Activated CD4-positive, alpha-beta memory T cell treated with anti-CD3 and anti-CD28 coated beads for 36 hours (primary cell): ENCODE measurements around the gene CFAP54. TPM values are rescaled to one million over a fixed set of nuclear protein-coding genes. Genes with fewer than 3 reads are reported as not detected.
"Not testable (repeated sequence)": the region's sequence is repeated elsewhere in the genome, so short reads cannot be mapped to it uniquely, and the experiment has no call there.

Source experiments
- CTCF ChIA-PET: fragments of 350-600 bp; sonication (Branson Sonifier 250); formaldehyde crosslinking; loops from one replicate; lab custom pipeline; 2021; ENCODE audit warnings: antibody characterized with exemption, inconsistent platforms; lab: Charles Lee
- POLR2A ChIA-PET: fragments of 350-600 bp; sonication (Branson Sonifier 250); formaldehyde crosslinking; loops from one replicate; lab custom pipeline; 2021; ENCODE audit warnings: antibody characterized with exemption; lab: Charles Lee
- DNase-seq: peaks from one replicate; pipeline ENCODE4 v3.0.0-alpha.2; 2020
- H3K27ac Mint-ChIP-seq: one replicate; pipeline ENCODE4 v1.8.0; 2021; ENCODE audit warnings: mixed read lengths
- H3K27me3 Mint-ChIP-seq: one replicate; pipeline ENCODE4 v1.8.0; 2021; ENCODE audit warnings: mixed read lengths
- H3K36me3 Mint-ChIP-seq: one replicate; pipeline ENCODE4 v1.8.0; 2021; ENCODE audit warnings: mixed read lengths
- H3K4me1 Mint-ChIP-seq: one replicate; pipeline ENCODE4 v1.8.0; 2021; ENCODE audit warnings: low read depth, mixed read lengths
- H3K4me3 Mint-ChIP-seq: one replicate; pipeline ENCODE4 v1.8.0; 2021; ENCODE audit warnings: mild to moderate bottlenecking, mixed read lengths
- H3K9me3 Mint-ChIP-seq: one replicate; pipeline ENCODE4 v1.8.0; 2021; ENCODE audit warnings: mixed read lengths
- intact Hi-C: fragments of 100-400 bp; cut with micrococcal nuclease; formaldehyde crosslinking; loops from one replicate; pipeline ENCODE4 v1.15.1; 2023
- total RNA-seq, 2 experiments: library from RNA; stranded (reverse); gene quantifications; one replicate each; pipeline ENCODE4 v1.2.3, GENCODE V29; 2021

CFAP54 gene
- total RNA-seq, 2 experiments from 2014 or later: 0.31 to 0.33 TPM

GRCh38 chr12:96658075-96658474, 168.7 kb downstream of the CFAP54 start:
- CTCF ChIA-PET: no interaction called here
- no peak for DNase-seq
- no peaks in the 10 kb centered on the region for H3K9me3 Mint-ChIP-seq
- no peak overlapping the region for H3K27ac Mint-ChIP-seq
- no peaks in the 10 kb centered on the region for H3K4me1 Mint-ChIP-seq
- POLR2A ChIA-PET: no interaction called here
- H3K4me3 Mint-ChIP-seq: no peak overlapping the region
- intact Hi-C loops: no loop called here
- no peaks in the 10 kb centered on the region for H3K36me3 Mint-ChIP-seq
- H3K27me3 Mint-ChIP-seq: peaks cover 1% of the 10 kb centered on the region

GRCh38 chr12:96669786-96670185, 180.4 kb downstream of the CFAP54 start:
- no peak overlapping the region for H3K27ac Mint-ChIP-seq
- H3K36me3 Mint-ChIP-seq: no peaks in the 10 kb centered on the region
- H3K9me3 Mint-ChIP-seq: no peaks in the 10 kb centered on the region
- POLR2A ChIA-PET: no interaction called here
- no peak overlapping the region for H3K4me3 Mint-ChIP-seq
- no peaks in the 10 kb centered on the region for H3K4me1 Mint-ChIP-seq
- no peak for DNase-seq
- CTCF ChIA-PET: interaction anchor here (0.9 kb wide), 1 partner anchor 13 kb away, joined by 3 read pairs; no protein-coding TSS in a partner anchor
- H3K27me3 Mint-ChIP-seq: no peaks in the 10 kb centered on the region
- intact Hi-C loops: no loop called here

GRCh38 chr12:96670334-96670899, 181.0 kb downstream of the CFAP54 start:
- ChIA-PET CTCF (interaction anchor here (0.9 kb wide), 1 partner anchor 14 kb away, joined by 3 read pairs; no protein-coding TSS in a partner anchor), POLR2A (no interaction called here)
- no peak for DNase-seq
- no peak overlapping the region for H3K27ac Mint-ChIP-seq
- H3K9me3 Mint-ChIP-seq: no peaks in the 10 kb centered on the region
- intact Hi-C loops: no loop called here
- no peak overlapping the region for H3K4me3 Mint-ChIP-seq
- no peaks in the 10 kb centered on the region for H3K27me3 Mint-ChIP-seq
- H3K4me1 Mint-ChIP-seq: no peaks in the 10 kb centered on the region
- H3K36me3 Mint-ChIP-seq: no peaks in the 10 kb centered on the region

- POLR2A ChIA-PET, H3K4me3 Mint-ChIP-seq, DNase-seq, H3K4me1 Mint-ChIP-seq, H3K36me3 Mint-ChIP-seq, H3K27me3 Mint-ChIP-seq, H3K9me3 Mint-ChIP-seq, intact Hi-C loops, CTCF ChIA-PET, H3K27ac Mint-ChIP-seq: not testable (repeated sequence)
Observed at GRCh38 chr12:96675519-96675918, 186.1 kb downstream of the CFAP54 start.

GRCh38 chr12:96677363-96677762, 188.0 kb downstream of the CFAP54 start:
- Mint-ChIP-seq H3K4me3 (no peak overlapping the region), H3K27ac (no peak overlapping the region), H3K4me1 (no peaks in the 10 kb centered on the region), H3K9me3 (no peaks in the 10 kb centered on the region), H3K36me3 (no peaks in the 10 kb centered on the region), H3K27me3 (peaks cover 2% of the 10 kb centered on the region)
- CTCF ChIA-PET: no interaction called here
- DNase-seq: no peak
- intact Hi-C loops: no loop called here
- POLR2A ChIA-PET: no interaction called here

- Mint-ChIP-seq H3K27ac (no peak overlapping the region), H3K4me3 (no peak overlapping the region), H3K4me1 (no peaks in the 10 kb centered on the region), H3K36me3 (no peaks in the 10 kb centered on the region), H3K27me3 (peaks cover 4% of the 10 kb centered on the region), H3K9me3 (peaks cover 3% of the 10 kb centered on the region)
- DNase-seq: no peak
- ChIA-PET CTCF (no interaction called here), POLR2A (no interaction called here)
- intact Hi-C loops: no loop called here
Observed at GRCh38 chr12:96687719-96688118, 198.3 kb downstream of the CFAP54 start.

GRCh38 chr12:96698521-96698920, 209.1 kb downstream of the CFAP54 start:
- DNase-seq: no peak
- no peaks in the 10 kb centered on the region for H3K4me1 Mint-ChIP-seq
- ChIA-PET POLR2A (no interaction called here), CTCF (no interaction called here)
- intact Hi-C loops: no loop called here
- no peak overlapping the region for H3K4me3 Mint-ChIP-seq
- H3K9me3 Mint-ChIP-seq: no peaks in the 10 kb centered on the region
- no peak overlapping the region for H3K27ac Mint-ChIP-seq
- H3K27me3 Mint-ChIP-seq: peaks cover 3% of the 10 kb centered on the region
- no peaks in the 10 kb centered on the region for H3K36me3 Mint-ChIP-seq

GRCh38 chr12:96698965-96699364, 209.6 kb downstream of the CFAP54 start:
- ChIA-PET CTCF (no interaction called here), POLR2A (no interaction called here)
- Mint-ChIP-seq H3K4me1 (no peaks in the 10 kb centered on the region), H3K36me3 (no peaks in the 10 kb centered on the region), H3K27me3 (peaks cover 3% of the 10 kb centered on the region), H3K9me3 (no peaks in the 10 kb centered on the region), H3K4me3 (no peak overlapping the region), H3K27ac (no peak overlapping the region)
- DNase-seq: no peak
- intact Hi-C loops: no loop called here

- ChIA-PET POLR2A (no interaction called here), CTCF (no interaction called here)
- Mint-ChIP-seq H3K9me3 (no peaks in the 10 kb centered on the region), H3K4me1 (no peaks in the 10 kb centered on the region), H3K27ac (no peak overlapping the region), H3K36me3 (no peaks in the 10 kb centered on the region), H3K4me3 (no peak overlapping the region), H3K27me3 (no peaks in the 10 kb centered on the region)
- DNase-seq: no peak
- intact Hi-C loops: no loop called here
Observed at GRCh38 chr12:96701856-96702255, 212.5 kb downstream of the CFAP54 start.

- Mint-ChIP-seq H3K27me3 (peaks cover 3% of the 10 kb centered on the region), H3K27ac (no peak overlapping the region), H3K9me3 (no peaks in the 10 kb centered on the region), H3K36me3 (no peaks in the 10 kb centered on the region), H3K4me1 (no peaks in the 10 kb centered on the region), H3K4me3 (no peak overlapping the region)
- DNase-seq: no peak
- POLR2A ChIA-PET: no interaction called here
- intact Hi-C loops: no loop called here
- CTCF ChIA-PET: interaction anchor here (0.7 kb wide), 1 partner anchor 10 kb away, joined by 3 read pairs; no protein-coding TSS in a partner anchor
Observed at GRCh38 chr12:96710127-96710745, 220.9 kb downstream of the CFAP54 start.

GRCh38 chr12:96711364-96711763, 222.0 kb downstream of the CFAP54 start:
- intact Hi-C loops: no loop called here

GRCh38 chr12:96714199-96714598, 224.8 kb downstream of the CFAP54 start:
- DNase-seq: no peak
- Mint-ChIP-seq H3K4me1 (peaks cover 2% of the 10 kb centered on the region), H3K9me3 (no peaks in the 10 kb centered on the region), H3K36me3 (no peaks in the 10 kb centered on the region), H3K27ac (no peak overlapping the region), H3K4me3 (no peak overlapping the region), H3K27me3 (peaks cover 3% of the 10 kb centered on the region)
- ChIA-PET POLR2A (no interaction called here), CTCF (no interaction called here)
- intact Hi-C loops: no loop called here

More at GRCh38 chr12:96711364-96711763, 222.0 kb downstream of the CFAP54 start:
- Mint-ChIP-seq H3K4me3 (no peak overlapping the region), H3K27ac (no peak overlapping the region), H3K9me3 (no peaks in the 10 kb centered on the region), H3K4me1 (peaks cover 2% of the 10 kb centered on the region), H3K36me3 (no peaks in the 10 kb centered on the region), H3K27me3 (peaks cover 3% of the 10 kb centered on the region)
- no peak for DNase-seq
- ChIA-PET CTCF (no interaction called here), POLR2A (no interaction called here)
